Stimulated activated CD8-positive, alpha-beta memory T cell treated with anti-CD3 and anti-CD28 coated beads, Interleukin-4, amount 100 ng/mL, for 1 hour (primary cell): ENCODE data around the gene MAGEA3.
"Not testable (repeated sequence)": the region's sequence is repeated elsewhere in the genome, so short reads cannot be mapped to it uniquely, and the experiment has no call there.

Experiments used
- DNase-seq, 2 donors: peaks; one replicate each; pipeline ENCODE4 v3.0.0-alpha.2; 2020; ENCODE audit warnings: low read depth in 2 of 2, low spot score in 1 of 2

Gene MAGEA3

GRCh38 chrX:152735860-152736511 lies 37.4 kb downstream of the MAGEA3 start:
- no peak for DNase-seq

GRCh38 chrX:152736528-152736927 lies 37.9 kb downstream of the MAGEA3 start:
- DNase-seq, result not testable (repeated sequence)

GRCh38 chrX:152738560-152738959 lies 40.0 kb downstream of the MAGEA3 start:
- no peak for DNase-seq
